Nephron progenitor cell (in vitro differentiated cells): ENCODE data around the gene SEC14L1.

ENCODE experiments used
- DNase-seq: peaks from one replicate; pipeline ENCODE4 v3.0.0; 2021
- H3K27ac Mint-ChIP-seq: 2 replicates; pipeline ENCODE4 v1.8.0; 2021; ENCODE audit warnings: mild to moderate bottlenecking, moderate library complexity, mixed read lengths
- H3K27me3 Mint-ChIP-seq: 2 replicates; pipeline ENCODE4 v1.8.0; 2021; ENCODE audit warnings: mild to moderate bottlenecking, low read depth, mixed read lengths; ENCODE audit not compliant: poor library complexity
- H3K36me3 Mint-ChIP-seq: 2 replicates; pipeline ENCODE4 v1.8.0; 2021; ENCODE audit warnings: low read depth, mixed read lengths
- H3K4me1 Mint-ChIP-seq: 2 replicates; pipeline ENCODE4 v1.8.0; 2021; ENCODE audit warnings: mixed read lengths
- H3K4me3 Mint-ChIP-seq: 2 replicates; pipeline ENCODE4 v1.8.0; 2021; ENCODE audit warnings: mild to moderate bottlenecking, moderate library complexity, mixed read lengths
- H3K9me3 Mint-ChIP-seq: 2 replicates; pipeline ENCODE4 v1.8.0; 2021; ENCODE audit warnings: mild to moderate bottlenecking, moderate library complexity, mixed read lengths
- CTCF ChIP-seq: fragments of 200-600 bp; sonication (generic); IDR thresholded peaks from 2 replicates; pipeline ENCODE4 v1.5.0; 2021; ENCODE audit warnings: antibody characterized with exemption

The SEC14L1 gene

GRCh38 chr17:77189148-77189547, 48.4 kb downstream of the SEC14L1 start:
- H3K36me3 Mint-ChIP-seq, result peaks cover 47% of the 10 kb centered on the region
- peaks cover 2% of the 10 kb centered on the region for H3K27me3 Mint-ChIP-seq
- H3K27ac Mint-ChIP-seq, result no peak overlapping the region
- TF ChIP-seq CTCF, result no peak
- H3K4me3 Mint-ChIP-seq, result no peak overlapping the region
- no peak for DNase-seq
- peaks cover 22% of the 10 kb centered on the region for H3K4me1 Mint-ChIP-seq
- no peaks in the 10 kb centered on the region for H3K9me3 Mint-ChIP-seq

GRCh38 chr17:77190576-77190975, 49.8 kb downstream of the SEC14L1 start:
- no peaks in the 10 kb centered on the region for H3K9me3 Mint-ChIP-seq
- DNase-seq, result no peak
- peaks cover 22% of the 10 kb centered on the region for H3K4me1 Mint-ChIP-seq
- TF ChIP-seq CTCF, result no peak
- peaks cover 2% of the 10 kb centered on the region for H3K27me3 Mint-ChIP-seq
- H3K4me3 Mint-ChIP-seq, result no peak overlapping the region
- peak overlapping the region; percentile 47 for H3K27ac Mint-ChIP-seq
- H3K36me3 Mint-ChIP-seq, result peaks cover 59% of the 10 kb centered on the region

DNA sequence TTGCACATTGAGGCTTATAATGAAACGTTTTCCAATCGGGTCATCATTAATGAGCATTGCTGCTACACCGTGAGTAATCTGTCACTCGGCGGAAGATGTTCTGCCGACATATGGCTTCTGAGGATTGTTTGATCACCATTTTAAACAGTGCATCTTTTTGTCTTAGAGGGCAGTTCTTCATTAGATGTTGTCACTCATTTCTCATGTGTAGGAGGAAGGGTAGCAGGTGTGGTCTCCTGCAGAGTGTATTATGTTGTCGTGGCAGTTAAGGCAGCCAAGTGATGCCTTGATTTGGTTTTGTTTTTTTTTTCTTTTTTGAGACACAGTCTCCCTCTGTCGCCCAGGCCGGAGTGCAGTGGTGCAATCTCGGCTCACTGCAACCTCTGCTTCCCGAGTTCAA, 50.5 kb downstream of the SEC14L1 start:
- DNase-seq, result no peak
- no peaks in the 10 kb centered on the region for H3K9me3 Mint-ChIP-seq
- peak overlapping the region; percentile 14 for H3K27ac Mint-ChIP-seq

GRCh38 chr17:77193653-77194052, 52.9 kb downstream of the SEC14L1 start:
- H3K27me3 Mint-ChIP-seq, result peaks cover 2% of the 10 kb centered on the region
- H3K4me3 Mint-ChIP-seq, result no peak overlapping the region
- H3K27ac Mint-ChIP-seq, result peak overlapping the region; percentile 23
- no peak for DNase-seq
- no peaks in the 10 kb centered on the region for H3K9me3 Mint-ChIP-seq
- no peak for TF ChIP-seq CTCF
- H3K36me3 Mint-ChIP-seq, result peaks cover 87% of the 10 kb centered on the region
- H3K4me1 Mint-ChIP-seq, result peaks cover 22% of the 10 kb centered on the region

More for the DNA sequence above, 50.5 kb downstream of the SEC14L1 start:
- Mint-ChIP-seq H3K4me3 (no peak overlapping the region), H3K4me1 (peaks cover 22% of the 10 kb centered on the region), H3K27me3 (peaks cover 2% of the 10 kb centered on the region), H3K36me3 (peaks cover 66% of the 10 kb centered on the region)
- no peak for TF ChIP-seq CTCF

DNA sequence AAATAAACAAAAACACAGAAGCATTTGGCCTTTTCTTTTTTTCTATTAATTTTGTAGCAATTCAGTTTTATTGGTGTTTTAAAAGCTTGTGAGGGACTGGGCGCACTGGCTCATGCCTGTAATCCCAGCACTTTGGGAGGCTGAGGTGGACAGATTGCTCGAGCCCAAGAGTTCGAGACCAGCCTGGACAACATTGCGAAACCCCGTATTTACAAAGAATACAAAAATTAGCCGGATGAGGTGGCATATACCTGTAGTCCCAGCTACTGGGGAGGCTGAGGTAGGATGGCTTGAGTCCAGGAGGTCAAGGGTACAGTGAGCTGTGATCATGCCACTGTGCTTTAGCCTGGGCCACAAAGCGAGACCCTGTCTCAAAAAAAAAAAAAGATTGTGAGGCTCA, 53.4 kb downstream of the SEC14L1 start:
- H3K27ac Mint-ChIP-seq, result no peak overlapping the region
- TF ChIP-seq CTCF, result no peak
- peaks cover 22% of the 10 kb centered on the region for H3K4me1 Mint-ChIP-seq
- no peaks in the 10 kb centered on the region for H3K9me3 Mint-ChIP-seq
- peaks cover 2% of the 10 kb centered on the region for H3K27me3 Mint-ChIP-seq
- H3K36me3 Mint-ChIP-seq, result peaks cover 88% of the 10 kb centered on the region
- H3K4me3 Mint-ChIP-seq, result no peak overlapping the region
- no peak for DNase-seq

- Mint-ChIP-seq H3K4me3 (no peak overlapping the region), H3K36me3 (peaks cover 95% of the 10 kb centered on the region), H3K9me3 (no peaks in the 10 kb centered on the region), H3K27ac (no peak overlapping the region), H3K4me1 (peaks cover 7% of the 10 kb centered on the region), H3K27me3 (peaks cover 2% of the 10 kb centered on the region)
- DNase-seq, result no peak
- TF ChIP-seq CTCF, result no peak
These were observed 55.5 kb downstream of the SEC14L1 start for GRCh38 chr17:77196251-77196650.
